ENCODE measurements around the gene MYB.

Gene MYB

DNA sequence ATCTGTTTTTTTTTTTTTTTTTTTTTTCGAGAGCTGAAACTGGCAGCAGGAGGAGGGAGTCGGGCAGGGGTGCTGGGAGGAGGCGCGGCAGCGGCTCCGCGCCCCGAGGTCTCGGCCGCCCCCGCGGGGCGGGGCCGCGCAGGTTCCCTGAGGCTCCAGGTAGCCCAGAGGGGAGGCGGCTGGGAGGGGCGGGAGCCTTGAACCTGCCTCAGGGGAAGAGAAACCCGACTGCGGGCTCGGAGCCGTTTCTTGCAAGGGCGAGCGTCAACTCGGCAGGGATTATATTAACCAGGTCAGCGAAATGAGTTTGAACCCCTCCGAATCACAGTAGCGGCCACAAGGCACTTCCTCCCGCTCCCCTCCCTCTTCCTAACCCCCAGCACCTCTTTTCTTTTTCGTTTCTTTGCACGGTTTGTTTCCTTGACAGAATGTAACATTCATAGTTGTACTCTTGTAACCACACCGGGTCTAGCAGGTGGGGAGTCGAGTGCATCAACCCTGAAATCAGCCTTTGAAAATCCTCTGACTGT, 2.0 kb downstream of the MYB start (continued):
- peak; percentile 41; the same call in 1 of the 2 replicates for TF ChIP-seq ZNF398 (tag by site-specific recombination; IDR thresholded peaks at IDR 0.05)
- 0 out of 2 replicates have a peak, but pooled peaks have one; percentile 13 for TF ChIP-seq KLF1 (tag by site-specific recombination; IDR thresholded peaks at IDR 0.05)
- TF ChIP-seq FEZF1 (tag by site-specific recombination; IDR thresholded peaks at IDR 0.05): no peak
- TF ChIP-seq, protein P1, sequence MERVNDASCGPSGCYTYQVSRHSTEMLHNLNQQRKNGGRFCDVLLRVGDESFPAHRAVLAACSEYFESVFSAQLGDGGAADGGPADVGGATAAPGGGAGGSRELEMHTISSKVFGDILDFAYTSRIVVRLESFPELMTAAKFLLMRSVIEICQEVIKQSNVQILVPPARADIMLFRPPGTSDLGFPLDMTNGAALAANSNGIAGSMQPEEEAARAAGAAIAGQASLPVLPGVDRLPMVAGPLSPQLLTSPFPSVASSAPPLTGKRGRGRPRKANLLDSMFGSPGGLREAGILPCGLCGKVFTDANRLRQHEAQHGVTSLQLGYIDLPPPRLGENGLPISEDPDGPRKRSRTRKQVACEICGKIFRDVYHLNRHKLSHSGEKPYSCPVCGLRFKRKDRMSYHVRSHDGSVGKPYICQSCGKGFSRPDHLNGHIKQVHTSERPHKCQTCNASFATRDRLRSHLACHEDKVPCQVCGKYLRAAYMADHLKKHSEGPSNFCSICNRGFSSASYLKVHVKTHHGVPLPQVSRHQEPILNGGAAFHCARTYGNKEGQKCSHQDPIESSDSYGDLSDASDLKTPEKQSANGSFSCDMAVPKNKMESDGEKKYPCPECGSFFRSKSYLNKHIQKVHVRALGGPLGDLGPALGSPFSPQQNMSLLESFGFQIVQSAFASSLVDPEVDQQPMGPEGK (tag by site-specific recombination; IDR thresholded peaks at IDR 0.05): 0 out of 2 replicates have a peak, but pooled peaks have one; percentile 27
- 0 out of 2 replicates have a peak, but pooled peaks have one; percentile 5 for TF ChIP-seq ZNF423 (tag by site-specific recombination; IDR thresholded peaks at IDR 0.05)
- TF ChIP-seq ZNF658 (tag by site-specific recombination; IDR thresholded peaks at IDR 0.05): no peak
- TF ChIP-seq YY1 (tag by site-specific recombination; IDR thresholded peaks at IDR 0.05): no peak
- TF ChIP-seq SP2 (tag by site-specific recombination; IDR thresholded peaks at IDR 0.05): peak; percentile 31
- TF ChIP-seq ZNF571 (tag by site-specific recombination; IDR thresholded peaks at IDR 0.05): no peak
- no peak for TF ChIP-seq ZNF624 (tag by site-specific recombination; IDR thresholded peaks at IDR 0.05)
- TF ChIP-seq GLIS2 (tag by site-specific recombination; IDR thresholded peaks at IDR 0.05): peak; percentile 31; the same call in 1 of the 2 replicates
- no peak for TF ChIP-seq ZBTB6 (tag by site-specific recombination; IDR thresholded peaks at IDR 0.05)

DNA sequence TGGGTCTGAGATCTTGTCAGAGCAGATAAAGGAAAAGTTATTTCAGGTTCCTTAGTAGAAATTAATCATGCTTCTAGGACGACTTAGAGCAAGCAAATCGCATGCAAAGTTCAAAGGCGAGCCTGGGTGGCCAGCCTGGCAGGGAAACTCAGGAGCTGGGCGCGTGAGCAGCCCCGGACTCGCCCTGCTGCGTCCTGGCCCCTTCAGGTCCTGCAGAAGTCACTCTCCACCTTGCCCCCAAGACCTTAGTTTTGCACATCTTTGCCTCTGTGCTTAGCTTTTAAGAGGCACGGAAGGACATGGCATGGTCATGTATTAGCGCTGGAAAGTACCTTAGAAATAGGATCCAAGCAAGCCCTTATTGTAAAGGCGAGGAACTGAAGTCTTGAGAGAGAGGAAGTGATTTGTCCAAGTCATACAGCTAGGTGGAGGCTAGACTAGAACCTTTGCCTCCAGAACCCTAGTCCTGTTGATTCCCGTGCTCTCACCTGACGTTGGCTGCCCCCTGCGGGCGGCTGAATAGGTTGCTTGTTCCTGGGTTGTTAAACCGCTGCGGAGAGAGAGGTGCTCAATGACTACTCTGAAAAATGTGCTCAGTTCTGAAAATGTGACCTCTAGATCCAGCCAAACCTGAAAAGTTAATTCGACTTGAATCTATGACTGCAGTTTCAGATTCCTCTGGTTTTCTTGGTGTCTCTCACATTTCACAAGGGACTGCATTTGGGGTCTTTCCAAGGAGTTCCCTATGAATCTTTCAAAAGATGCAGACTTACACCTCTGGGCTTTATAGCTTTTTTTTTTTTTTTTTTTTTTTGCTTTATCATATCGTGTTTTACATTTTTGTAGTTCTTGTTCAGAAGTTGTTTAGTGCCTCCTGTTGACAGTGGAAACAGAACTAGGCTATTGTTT, 2.7 kb downstream of the MYB start:
- H3K36me3 ChIP-seq (ENCODE audit: control insufficient read depth in 2 of 2, insufficient read depth in 1 of 2, low read length in 2 of 2): no peaks in the 10 kb centered on the region
- H3K27ac ChIP-seq (ENCODE audit: extremely low read depth, low read depth, low read length): no peak overlapping the region
- no peaks in the 10 kb centered on the region for H3K9me3 ChIP-seq (ENCODE audit: control insufficient read depth, insufficient read depth, low read depth, low read length)
- CTCF ChIA-PET: interaction anchor here (0.6 to 3.6 kb wide), 14 partner anchors 9 to 671 kb away, joined by 3 to 33 read pairs (median 4); no protein-coding TSS in a partner anchor
- peak overlapping the region; percentile 61 for H3K4me3 ChIP-seq (ENCODE audit: low read depth, low read length)
- peaks cover 3% of the 10 kb centered on the region for H3K4me1 ChIP-seq (ENCODE audit: control insufficient read depth, insufficient read depth, low read length)
- POLR2A ChIA-PET: interaction anchor here (0.9 to 1.0 kb wide), 2 partner anchors 16 to 78 kb away, joined by 3 read pairs; no protein-coding TSS in a partner anchor
- TF ChIP-seq KLF1 (tag by site-specific recombination; IDR thresholded peaks at IDR 0.05) (no peak), KLF16 (tag by site-specific recombination; IDR thresholded peaks at IDR 0.05) (0 out of 2 replicates have a peak, but pooled peaks have one; percentile 31), KLF9 (tag by site-specific recombination; IDR thresholded peaks at IDR 0.05; ENCODE audit: low read depth) (no peak), ZNF76 (tag by site-specific recombination; IDR thresholded peaks at IDR 0.05; ENCODE audit: borderline replicate concordance, low read depth) (no peak), ZFP69B (tag by site-specific recombination; IDR thresholded peaks at IDR 0.05) (no peak), SP3 (tag by site-specific recombination; IDR thresholded peaks at IDR 0.05) (0 out of 2 replicates have a peak, but pooled peaks have one; percentile 15), ZSCAN30 (tag by site-specific recombination; IDR thresholded peaks at IDR 0.05) (no peak), ZSCAN23 (tag by site-specific recombination; IDR thresholded peaks at IDR 0.05) (no peak), ZNF362 (tag by site-specific recombination; IDR thresholded peaks at IDR 0.05) (peak; percentile 92), ZNF155 (tag by site-specific recombination; IDR thresholded peaks at IDR 0.05) (no peak), PRDM10 (tag by site-specific recombination; IDR thresholded peaks at IDR 0.05) (peak; percentile 53)
- TF ChIP-seq, protein P2, sequence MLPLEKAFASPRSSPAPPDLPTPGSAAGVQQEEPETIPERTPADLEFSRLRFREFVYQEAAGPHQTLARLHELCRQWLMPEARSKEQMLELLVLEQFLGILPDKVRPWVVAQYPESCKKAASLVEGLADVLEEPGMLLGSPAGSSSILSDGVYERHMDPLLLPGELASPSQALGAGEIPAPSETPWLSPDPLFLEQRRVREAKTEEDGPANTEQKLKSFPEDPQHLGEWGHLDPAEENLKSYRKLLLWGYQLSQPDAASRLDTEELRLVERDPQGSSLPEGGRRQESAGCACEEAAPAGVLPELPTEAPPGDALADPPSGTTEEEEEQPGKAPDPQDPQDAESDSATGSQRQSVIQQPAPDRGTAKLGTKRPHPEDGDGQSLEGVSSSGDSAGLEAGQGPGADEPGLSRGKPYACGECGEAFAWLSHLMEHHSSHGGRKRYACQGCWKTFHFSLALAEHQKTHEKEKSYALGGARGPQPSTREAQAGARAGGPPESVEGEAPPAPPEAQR (tag by site-specific recombination; IDR thresholded peaks at IDR 0.05): no peak

All from HEK293 (cell line).